Measurements from ENCODE around the gene ZNF324.
A peak's percentile ranks its signal among the peaks of the same experiment; 100 is the strongest.
"Not testable (repeated sequence)": the region's sequence is repeated elsewhere in the genome, so short reads cannot be mapped to it uniquely, and the experiment has no call there.

ZNF324 gene

DNA sequence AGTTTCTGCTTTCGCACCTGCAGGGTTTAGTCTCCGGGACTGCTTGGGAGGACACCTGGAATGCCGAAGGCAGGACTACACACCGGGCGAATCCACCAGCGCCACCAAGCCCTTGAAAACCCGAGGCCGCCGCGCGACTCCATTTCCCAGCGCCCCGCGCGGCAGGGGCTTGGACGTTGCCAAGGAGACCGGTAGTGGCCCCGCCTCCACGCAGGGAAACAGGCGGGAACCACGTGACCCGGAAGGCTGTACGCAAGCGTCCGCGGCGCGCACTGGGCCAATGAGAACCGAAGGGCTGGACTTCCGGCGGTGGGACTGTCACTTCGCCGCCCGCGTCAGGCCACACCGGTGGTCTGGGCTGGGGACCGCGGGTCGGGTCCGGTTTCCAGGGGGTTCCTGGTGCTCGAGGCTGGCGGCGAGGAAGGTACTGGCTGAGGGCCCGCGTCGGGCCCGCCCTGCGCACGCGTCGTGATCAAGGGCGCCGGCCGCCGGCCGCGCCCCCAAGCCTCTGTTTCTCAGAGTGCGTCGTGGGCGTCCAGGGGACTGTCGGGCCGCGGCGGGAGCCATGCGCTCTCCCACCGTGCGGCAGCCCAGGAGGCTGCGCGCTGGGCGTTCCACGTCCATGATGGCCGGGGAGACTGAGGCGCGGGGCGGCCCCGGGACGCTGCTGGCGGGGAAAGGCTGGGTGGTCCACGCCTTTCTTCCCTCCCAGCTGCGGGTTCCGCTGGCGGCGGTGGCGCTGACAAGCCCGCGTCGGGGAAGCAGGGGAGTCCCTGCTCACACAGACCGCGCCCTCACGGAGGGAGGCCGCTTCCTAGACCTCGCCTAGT, at the start of gene ZNF324:
Gene ZNF324, plus strand, starts transcription at position 321 of the 830 bp plus-strand sequence. CDS start 2,106 bp downstream, outside the sequence.
- peak; percentile 95 for DNase-seq

DNA sequence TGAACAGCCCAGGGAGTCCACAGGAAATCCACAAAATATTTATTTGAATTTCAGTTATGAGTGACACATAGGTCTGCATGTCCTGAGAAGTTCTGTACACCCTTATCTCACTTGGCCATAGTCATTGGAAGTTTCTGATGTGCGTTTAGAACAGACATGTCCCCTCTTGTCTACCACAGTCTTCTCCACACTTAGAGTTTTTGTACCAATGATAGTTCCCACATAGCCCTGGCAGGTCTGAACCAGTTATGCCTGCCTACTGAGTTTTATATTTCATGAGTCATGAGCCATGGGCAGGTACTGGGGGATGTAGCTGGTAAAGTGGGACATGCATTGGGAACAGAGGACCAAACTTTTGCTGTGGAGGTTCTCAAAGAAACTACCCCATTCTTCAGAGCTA, 38.3 kb upstream of the ZNF324 start:
- DNase-seq: no peak

DNA sequence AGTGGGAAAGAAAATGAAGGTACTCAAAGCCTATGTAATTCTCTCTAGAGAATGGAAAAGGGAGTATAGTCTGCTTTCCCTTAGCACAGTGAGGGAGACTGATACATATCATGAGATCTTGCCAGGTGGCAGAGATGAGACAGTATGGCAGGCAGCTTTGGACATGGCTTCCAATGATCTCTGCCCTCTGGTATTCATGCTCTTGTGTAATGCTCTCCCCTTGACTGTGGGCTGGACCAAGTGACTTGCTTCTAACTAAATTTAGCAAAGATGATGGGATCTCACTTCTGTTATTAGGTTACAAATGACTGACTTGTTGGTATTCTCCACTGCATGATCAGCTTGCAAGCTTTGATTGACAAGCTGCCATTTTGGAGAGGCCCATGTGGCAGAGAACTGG, 37.1 kb upstream of the ZNF324 start:
- no peak for DNase-seq

DNA sequence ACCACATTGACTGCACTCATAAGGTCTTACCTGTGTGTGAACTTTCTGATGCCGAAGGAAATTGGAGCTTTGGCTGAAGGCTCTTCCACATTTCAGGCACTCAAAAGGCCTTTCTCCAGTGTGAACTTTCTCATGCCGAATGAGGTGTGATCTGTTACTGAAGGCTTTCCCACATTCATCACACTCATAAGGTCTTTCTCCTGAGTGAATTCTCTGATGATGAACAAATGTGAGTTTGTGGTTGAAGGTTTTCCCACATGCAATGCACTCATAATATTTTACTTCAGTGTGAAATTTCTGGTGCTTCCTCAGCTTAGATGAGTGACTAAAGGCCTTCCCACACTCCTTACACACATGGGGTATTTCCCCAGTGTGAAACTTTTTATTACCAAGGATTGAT, 32.7 kb upstream of the ZNF324 start:
- no peak for DNase-seq

DNA sequence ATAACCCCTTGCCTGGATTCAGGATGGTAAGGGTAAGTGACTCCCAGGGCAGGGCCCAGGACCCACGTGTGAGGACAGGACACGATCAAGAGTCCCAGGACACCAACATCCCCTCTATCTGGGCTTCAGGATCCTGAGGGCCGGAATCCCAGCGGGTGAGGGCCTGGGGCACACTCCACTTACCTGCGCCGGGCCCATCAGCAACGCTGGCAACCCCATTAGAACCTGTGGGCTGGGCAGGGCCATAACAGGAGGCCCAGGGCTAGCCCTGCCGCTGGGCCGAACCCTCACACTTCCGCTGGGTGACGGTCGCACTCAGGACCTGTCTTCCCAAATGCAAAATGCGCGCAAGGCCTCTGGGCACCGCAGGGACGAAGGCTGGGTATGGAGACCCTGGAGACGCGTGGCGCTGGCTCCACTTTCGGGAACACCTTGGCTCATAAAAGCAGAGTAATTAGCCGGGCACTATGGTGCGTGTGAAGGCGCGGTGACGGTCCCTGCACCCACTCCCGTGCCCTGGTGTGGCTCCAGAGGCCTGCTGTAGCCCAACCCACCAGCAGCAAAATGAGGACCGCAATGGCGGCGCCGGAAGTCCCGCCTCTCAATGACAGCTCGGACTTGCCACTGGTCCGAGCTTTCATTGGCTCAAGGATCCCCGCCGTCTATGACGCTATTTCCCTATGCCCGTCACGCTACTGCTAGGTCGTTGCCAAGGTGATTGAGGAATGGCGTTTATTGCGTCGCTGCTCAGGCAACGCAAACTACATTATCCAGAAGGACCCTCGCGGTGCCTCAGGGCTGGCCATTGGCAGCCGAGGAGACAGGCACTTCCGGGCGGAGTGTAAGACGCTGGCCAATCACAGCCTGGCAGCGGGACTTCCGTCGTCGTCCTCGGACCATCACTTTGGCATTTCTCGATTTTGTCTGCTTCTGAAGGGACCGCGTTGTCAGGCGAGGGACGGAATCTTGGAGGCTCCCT, 27.0 kb upstream of the ZNF324 start, which contains the start of gene ZNF132:
Gene ZNF132, minus strand, starts transcription at position 578 of the 979 bp plus-strand sequence. Its CDS starts 332 bp downstream, at position 246.
- peak; percentile 99 for DNase-seq

DNA sequence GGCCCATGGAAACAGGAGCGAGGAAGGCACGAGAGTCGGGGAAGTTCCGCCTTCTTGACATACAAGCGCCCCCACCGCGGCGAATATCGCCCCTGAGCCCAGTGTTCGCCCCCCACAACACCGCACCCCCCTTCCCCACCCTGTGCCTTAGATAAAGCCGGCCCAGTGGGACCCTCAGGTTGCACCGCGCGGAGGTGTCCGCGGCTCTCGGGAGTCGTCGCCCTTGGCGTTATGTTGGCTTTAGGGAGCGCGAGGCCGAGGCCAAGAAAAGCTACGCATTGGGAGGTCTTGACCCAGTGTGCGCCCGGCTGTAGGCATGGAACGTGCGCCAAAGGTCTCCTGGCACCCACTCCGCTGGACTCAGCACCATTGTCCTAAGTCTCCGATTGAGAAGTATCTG, 26.3 kb upstream of the ZNF324 start:
- no peak for DNase-seq

DNA sequence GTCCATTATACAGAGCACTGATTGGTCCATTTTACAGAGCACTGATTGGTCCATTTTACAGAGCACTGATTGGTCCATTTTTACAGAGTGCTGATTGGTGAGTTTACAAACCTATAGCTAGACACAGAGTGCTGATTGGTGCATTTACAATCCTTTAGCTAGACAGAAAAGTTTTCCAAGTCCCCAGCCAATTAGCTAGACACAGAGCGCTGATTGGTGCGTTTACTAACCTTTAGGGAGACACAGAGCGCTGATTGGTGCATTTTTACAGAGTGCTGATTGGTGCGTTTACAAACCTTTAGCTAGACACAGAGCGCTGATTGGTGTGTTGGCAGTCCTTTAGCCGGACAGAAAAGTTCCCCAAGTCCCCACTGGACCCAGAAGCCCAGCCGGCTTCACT, 23.9 kb upstream of the ZNF324 start:
- DNase-seq: not testable (repeated sequence)

DNA sequence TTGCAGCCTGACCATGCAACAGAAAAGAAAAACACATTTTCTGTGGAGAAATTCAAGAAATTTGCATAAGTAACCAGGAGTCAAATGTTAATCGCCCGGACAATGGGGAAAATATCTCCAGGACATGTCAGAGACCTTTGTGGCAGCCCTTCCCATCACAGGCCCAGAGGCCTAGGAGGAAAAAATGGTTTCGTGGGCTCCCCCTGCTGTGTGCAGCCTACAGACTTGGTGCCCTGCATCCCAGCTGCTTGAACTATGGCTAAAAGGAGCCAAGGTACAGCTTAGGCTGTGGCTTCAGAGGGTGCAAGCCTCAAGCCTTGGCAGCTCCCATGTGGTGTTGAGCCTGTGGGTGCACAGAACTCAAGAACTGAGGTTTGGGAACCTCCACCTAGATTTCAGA, 18.0 kb upstream of the ZNF324 start:
- not testable (repeated sequence) for DNase-seq

DNA sequence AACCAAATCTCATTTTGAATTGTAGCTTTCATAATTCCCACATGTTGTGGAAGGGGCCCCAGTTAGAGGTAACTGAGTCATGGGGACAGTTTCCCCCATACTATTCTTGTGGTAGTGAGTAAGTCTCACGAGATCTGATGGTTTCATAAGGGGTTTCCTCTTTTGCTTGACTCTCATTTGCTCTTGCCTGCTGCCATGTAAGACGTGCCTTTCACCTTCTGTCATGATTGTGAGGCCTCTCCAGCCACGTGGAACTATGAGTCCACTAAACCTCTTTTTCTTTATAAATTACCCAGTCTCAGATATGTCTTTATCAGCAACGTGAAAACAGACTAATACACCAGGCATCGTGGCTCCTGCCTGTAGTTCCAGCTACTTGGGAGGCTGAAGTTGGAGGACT, 16.9 kb upstream of the ZNF324 start:
- DNase-seq: not testable (repeated sequence)

DNA sequence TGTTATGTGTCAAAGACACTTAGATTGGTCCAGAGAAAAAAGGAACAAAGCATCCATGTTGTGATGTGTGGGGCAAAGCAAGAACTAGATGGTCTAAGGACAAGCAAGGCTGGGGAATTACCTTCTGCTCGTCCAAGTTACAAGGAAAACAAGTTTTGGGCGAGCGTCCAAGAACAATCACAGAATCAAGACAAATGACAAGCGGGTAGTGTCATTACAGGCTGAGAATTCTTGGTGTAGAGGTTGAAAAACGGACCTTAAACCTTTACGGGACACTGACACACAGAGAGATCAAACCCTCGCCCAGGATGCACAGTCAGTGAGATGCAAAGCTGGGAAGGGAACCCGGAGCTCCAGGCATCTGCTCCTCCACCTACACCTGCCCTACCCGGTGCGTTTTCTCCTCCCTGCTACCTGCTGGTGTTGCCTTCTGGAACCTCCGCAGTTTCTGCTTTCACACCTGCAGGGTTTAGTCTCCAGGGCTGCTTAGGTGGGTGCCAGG, 16.0 kb upstream of the ZNF324 start:
- no peak for DNase-seq

DNA sequence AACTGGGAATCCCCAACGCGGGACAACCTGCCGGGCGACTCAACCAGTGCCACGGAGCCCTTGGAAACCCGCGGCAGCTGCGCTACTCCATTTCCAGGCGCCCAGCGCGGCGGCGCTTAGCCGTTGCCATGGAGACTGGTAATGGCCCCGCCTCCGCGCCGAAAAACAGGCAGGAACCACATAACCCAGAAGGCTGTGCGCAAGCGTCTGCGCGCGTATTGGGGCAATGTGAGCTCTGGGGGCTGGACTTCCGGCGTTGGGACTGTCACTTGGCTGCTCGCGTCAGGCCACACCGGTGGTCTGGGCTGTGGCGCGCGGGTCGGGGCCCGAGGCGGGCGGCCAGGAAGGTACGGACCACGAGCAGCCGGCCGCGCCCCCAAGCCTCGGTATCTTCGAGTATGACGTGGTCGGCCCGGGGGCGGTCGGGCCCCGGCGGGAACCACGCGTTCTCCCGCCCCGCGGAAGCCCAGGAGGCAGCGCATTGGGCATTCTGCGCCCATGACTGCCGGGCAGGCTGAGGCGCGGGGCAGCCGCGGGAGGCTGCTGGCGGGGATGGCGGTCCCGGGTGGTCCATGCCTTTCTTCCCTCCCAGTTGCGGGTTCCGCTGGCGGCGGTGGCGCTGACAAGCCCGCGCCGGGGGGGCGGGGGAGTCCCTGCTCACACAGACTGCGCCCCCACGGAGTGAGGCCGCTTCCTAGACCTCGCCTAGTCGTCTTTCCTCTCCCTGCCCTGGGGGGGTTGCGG, 15.3 kb upstream of the ZNF324 start, which contains the start of gene ZNF324B:
Gene ZNF324B, plus strand, starts transcription at position 265 of the 744 bp plus-strand sequence. CDS start 2,080 bp downstream, outside the sequence.
- peak; percentile 96 for DNase-seq

DNA sequence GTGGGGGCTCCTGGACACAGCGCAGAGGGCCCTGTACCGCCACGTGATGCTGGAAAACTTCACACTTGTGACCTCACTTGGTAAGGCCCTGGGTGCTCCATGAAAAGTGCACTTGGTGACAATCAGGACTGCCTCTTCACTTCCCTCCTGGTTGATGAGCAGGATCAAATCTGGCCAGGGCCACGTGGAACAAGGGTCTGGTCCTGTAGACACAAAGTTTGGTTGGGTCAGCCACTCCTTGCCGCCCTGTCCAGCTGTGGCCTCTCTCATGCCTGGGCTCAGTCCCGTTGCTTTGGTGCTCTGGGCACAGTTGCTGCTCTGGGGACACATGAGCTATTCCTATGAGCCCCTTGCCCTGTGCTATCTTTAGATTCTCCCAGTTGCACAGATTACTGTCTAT, 13.1 kb upstream of the ZNF324 start:
- DNase-seq: no peak

DNA sequence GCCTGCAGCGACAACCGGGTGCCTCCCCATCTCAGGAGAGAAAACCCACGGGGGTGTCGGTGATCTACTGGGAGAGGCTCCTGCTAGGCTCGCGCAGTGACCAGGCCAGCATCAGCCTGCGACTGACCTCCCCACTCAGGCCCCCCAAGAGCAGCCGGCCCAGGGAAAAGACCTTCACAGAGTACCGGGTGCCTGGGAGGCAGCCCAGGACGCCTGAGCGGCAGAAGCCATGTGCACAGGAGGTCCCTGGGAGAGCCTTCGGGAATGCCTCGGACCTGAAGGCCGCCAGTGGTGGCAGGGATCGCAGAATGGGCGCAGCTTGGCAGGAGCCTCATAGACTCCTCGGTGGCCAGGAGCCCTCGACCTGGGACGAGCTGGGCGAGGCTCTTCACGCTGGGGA, 11.6 kb upstream of the ZNF324 start:
- no peak for DNase-seq

DNA sequence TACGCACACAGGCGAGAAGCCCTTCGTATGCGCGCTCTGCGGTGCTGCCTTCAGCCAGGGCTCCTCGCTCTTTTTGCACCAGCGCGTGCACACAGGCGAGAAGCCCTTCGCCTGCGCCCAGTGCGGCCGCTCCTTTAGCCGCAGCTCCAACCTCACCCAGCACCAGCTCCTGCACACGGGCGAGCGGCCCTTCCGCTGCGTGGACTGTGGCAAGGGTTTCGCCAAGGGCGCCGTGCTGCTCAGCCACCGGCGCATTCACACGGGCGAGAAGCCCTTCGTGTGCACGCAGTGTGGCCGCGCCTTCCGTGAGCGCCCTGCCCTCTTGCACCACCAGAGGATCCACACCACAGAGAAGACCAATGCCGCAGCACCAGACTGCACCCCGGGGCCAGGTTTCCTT, 10.8 kb upstream of the ZNF324 start:
- DNase-seq: no peak

DNA sequence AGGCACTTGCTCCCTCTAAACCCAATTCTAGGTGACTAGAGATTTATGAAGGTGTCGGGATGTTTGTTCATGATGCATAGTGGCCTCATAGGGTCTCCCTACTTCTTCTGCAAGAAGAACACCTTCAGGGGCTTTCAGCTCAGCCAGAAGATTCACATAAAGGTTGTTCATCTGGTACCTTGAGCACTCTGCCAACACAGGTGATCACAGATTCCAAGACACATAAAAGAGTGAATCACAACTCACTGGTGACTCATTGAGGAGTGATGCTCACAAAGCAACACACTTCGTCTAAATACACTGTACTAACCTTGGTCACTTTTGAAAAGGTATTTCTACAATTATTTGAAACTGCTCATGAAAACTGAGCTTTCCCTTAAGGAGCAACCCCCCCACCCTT, 6.8 kb upstream of the ZNF324 start:
- DNase-seq: no peak

DNA sequence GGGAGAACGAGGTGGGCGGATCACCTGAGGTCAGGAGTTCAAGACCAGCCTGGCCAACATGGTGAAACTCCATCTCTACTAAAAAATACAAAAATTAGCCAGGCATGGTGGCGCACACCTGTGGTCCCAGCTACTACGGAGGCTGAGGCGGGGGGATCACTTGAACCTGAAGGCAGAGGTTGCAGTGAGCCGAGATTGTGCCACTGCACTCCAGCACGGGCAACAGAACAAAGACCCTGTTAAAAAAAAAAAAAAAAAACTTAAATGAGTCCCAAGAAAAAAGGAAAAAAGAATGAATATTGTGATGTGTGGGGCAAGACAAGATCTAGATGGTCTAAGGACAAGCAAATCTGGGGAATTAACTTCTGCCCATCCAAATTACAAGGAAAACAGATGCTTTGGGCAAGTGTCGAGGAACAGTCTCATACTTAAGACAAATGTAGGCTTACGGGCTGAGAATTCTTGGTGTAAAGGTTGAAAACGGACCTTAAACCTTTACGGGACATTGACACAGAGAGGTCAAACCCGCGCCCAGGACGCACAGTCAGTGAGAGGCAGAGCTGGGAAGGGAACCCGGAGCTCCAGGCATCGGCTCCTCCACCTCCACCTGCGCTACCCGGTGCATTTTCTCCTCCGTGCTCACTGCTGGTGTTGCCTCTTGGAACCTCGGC, 656 bp upstream of the ZNF324 start:
- DNase-seq: no peak

DNA sequence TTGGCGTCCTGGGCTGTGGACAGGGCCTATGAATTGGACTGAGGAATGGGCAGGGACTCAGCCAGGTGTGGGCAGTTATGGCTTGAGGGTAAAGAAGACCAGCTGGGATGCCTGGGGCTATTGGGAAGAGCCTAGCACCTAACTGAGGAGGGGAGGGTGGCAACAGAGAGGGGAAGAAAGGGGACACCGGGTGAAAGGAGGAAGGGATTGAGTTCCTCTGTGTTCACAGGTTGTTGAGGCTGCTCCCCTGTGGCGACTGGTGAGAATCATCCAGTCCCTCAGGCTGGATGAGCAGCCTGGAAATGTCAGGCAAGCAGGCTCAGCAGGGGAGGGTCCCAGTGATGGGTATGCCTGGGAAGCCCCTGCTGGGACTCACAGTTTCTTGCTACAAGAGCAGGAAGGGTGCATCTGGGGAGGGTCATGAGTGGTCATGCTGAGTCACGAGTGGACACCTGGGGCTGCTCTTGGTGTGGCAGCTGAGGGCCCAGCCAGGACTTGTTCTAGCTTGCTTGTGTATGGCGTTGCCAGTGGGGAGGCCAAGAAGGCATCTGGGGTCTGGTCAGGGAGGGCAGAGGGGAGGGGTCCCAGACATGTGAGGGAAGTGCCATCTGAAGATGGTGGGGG, 1.4 kb downstream of the ZNF324 start:
- no peak for DNase-seq

DNA sequence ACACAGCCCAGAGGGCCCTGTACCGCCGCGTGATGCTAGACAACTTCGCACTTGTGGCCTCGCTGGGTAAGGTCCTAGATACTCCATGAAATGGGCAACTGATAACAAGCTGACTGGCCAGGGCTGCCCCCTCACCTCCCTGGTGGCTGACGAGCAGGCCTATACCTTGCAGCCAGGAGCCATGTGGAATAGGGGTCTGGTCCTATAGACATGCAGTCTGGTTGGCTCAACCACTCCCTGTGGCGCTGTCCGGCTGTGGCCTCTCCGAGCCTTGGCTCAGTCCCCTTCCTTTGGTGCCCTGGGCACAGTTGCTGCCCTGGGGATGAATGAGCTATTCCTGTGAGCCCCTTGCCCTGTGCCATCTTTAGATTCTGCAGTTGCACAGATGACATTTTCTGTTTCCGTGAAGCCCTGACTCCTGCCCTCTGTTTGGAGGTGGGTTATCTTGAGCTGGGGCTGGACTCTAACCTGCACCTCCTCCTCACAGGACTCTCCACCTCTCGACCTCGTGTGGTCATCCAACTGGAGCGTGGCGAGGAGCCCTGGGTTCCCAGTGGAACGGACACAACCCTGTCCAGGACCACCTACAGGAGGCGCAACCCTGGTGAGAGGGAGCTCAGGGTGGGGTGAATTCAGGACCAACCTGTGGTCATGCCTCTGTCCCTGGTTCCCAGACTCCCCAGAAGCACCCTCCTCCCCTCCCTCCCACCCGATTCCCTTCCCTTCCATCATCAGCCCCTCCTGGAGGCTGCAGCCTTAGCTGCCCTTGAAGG, 2.5 kb downstream of the ZNF324 start:
- DNase-seq: no peak

DNA sequence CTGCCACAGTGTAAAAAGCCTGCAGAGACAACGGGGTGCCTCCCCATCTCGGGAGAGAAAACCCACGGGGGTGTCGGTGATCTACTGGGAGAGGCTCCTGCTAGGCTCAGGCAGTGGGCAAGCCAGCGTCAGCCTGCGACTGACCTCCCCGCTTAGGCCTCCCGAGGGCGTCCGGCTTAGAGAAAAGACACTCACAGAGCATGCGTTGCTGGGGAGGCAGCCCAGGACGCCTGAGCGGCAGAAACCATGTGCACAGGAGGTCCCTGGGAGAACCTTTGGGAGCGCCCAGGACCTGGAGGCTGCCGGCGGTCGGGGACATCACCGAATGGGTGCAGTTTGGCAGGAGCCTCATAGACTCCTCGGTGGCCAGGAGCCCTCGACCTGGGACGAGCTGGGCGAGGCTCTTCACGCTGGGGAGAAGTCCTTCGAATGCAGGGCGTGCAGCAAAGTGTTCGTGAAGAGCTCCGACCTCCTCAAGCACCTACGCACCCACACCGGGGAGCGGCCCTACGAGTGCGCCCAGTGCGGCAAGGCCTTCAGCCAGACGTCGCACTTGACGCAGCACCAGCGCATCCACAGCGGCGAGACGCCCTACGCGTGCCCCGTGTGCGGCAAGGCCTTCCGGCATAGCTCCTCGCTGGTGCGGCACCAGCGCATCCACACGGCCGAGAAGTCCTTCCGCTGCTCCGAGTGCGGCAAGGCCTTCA, 4.1 kb downstream of the ZNF324 start:
- DNase-seq: not testable (repeated sequence)

DNA sequence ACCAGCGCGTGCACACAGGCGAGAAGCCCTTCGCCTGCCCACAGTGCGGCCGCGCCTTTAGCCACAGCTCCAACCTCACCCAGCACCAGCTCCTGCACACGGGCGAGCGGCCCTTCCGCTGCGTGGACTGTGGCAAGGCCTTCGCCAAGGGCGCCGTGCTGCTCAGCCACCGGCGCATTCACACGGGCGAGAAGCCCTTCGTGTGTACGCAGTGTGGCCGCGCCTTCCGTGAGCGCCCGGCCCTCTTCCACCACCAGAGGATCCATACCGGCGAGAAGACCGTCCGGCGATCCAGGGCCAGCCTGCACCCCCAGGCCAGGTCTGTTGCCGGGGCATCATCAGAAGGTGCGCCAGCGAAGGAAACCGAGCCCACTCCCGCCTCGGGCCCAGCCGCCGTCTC, 4.9 kb downstream of the ZNF324 start:
- DNase-seq: no peak

Measured in CD4-positive, alpha-beta T cell treated with Interferon gamma for 1 hour (primary cell).